ENCODE results near the gene NMNAT2.
A peak's percentile ranks its signal among the peaks of the same experiment; 100 is the strongest.

The NMNAT2 gene

GRCh38 chr1:183233113-183233512, 185.1 kb downstream of the NMNAT2 start:
- DNase-seq = no peak

DNA sequence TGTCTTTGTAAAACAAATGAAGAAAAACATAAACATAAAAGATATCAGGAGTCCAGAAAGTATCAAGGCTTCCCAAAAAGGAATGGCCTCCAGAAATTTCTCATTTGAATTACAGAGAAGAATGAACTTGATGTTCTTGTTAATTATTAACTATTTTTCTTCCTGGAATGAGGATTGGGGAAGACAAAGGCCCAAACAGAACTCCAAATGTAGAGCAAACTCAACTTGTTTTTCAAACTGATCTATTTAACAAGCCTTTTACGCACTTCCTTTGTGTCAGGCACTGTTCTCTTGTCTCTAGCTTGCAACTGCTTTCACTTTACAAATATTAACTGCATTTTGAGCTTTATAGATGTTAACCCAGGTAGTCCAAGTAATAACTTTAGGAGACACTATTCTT, 186.6 kb downstream of the NMNAT2 start:
- no peak for DNase-seq

DNA sequence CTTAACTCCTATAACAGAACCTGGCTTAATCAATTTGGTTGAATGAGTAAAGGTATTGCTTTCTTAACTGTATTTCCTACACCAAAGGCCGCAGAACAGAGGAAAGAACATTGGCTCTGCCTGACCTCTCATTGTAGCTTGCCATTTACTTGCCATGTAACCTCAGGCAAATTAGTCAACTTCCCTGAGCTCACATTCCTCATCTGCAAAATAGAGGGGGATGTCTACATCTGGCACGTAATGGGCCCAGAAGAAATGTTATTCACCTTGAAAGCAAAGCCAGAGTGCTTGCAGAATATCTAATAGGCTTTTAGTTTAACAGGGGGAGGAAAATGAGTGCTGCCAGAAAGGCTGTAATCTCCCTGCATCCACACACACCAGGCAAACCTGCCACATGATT, 187.8 kb downstream of the NMNAT2 start:
- no peak for DNase-seq

DNA sequence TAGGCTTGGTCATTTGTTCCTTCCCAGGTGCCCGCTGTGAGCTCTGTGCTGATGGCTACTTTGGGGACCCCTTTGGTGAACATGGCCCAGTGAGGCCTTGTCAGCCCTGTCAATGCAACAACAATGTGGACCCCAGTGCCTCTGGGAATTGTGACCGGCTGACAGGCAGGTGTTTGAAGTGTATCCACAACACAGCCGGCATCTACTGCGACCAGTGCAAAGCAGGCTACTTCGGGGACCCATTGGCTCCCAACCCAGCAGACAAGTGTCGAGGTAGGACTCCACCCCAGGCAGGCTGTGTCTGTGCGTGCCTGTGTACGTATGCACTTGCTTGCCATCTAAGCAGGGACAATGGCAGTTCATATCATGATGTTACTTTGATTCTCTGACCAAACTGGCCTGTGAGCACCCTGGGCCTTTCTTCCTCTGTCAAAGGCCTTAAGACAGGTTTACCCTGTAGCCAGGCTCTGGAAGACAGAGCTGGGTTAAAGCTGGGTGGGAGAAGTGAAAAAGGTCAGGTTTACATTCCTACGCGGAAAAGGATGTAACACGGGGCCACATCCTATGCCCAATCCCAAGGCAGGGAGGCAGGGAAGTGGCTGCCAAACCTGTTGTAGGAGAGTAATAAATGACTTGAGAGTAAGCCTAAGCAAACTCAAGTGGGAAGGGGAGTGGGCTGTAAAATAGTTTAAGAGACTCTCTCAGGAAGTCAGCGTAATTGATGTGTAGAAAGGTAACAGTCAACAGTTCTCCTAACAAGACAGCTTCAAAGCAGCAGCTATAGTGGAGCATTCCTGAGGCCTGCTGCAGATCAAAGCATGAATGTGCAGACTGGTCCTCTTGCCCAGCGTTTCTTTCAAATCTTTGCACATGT, 189.6 kb downstream of the NMNAT2 start:
- DNase-seq = no peak

- peak; percentile 11 for DNase-seq
These were observed 190.5 kb downstream of the NMNAT2 start for GRCh38 chr1:183227422-183228346.

DNA sequence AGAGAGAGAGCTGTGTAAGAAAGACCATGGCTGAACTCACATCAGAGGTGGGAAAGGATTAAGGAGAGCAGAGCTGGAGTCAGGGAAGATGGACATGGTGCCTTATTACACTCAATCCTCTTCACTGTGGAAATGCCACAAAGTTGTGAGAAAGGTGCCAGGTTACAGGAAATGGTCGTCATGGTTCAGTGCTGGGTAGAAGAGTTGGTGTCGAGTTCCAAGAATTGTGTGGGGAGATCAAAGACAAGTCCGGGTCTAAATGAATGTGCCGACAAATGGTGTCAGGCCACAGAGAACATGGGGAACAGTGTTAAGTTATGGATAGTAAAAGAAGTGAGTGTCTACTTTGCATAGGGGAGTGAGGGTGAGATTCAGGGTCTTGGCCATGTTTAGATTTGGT, 191.2 kb downstream of the NMNAT2 start:
- DNase-seq = no peak

- no peak for DNase-seq
These were observed 191.8 kb downstream of the NMNAT2 start for GRCh38 chr1:183226361-183226760.

GRCh38 chr1:183223467-183223866, 194.7 kb downstream of the NMNAT2 start:
- DNase-seq = no peak

GRCh38 chr1:183222909-183223308, 195.3 kb downstream of the NMNAT2 start:
- no peak for DNase-seq

GRCh38 chr1:183219616-183220009, 198.6 kb downstream of the NMNAT2 start:
- DNase-seq = no peak

DNA sequence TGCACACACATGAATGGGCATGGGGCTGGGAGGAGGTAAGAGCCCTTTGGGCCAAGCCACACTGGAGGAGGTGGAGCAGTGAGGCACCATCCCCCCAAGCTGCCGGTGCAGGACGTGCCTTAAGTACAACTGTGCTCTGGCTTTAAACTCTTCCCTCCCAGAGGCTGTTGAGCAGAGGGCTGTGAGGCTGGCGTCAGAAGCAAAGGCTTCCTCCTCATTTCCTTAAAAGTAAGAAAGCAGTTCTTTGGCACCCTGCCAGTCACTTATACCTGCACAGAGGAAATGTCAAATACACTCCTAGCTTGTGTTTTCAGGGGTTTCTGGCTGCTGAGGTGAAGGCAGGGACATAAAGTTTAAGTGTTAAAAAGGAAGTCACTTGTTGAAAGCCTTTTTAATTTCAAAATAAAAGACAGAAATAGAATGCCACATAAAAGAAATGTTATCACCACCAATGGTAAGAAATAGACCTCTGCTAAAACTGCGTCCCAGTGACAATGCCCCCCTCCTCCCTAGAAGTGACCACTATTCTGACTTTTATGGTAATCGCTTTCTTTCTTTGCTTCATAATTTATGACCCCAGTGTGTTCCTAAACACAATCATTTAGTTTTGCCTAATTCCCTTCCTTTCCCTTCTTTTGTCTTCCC, 199.1 kb downstream of the NMNAT2 start:
- DNase-seq = peak; percentile 52

DNA sequence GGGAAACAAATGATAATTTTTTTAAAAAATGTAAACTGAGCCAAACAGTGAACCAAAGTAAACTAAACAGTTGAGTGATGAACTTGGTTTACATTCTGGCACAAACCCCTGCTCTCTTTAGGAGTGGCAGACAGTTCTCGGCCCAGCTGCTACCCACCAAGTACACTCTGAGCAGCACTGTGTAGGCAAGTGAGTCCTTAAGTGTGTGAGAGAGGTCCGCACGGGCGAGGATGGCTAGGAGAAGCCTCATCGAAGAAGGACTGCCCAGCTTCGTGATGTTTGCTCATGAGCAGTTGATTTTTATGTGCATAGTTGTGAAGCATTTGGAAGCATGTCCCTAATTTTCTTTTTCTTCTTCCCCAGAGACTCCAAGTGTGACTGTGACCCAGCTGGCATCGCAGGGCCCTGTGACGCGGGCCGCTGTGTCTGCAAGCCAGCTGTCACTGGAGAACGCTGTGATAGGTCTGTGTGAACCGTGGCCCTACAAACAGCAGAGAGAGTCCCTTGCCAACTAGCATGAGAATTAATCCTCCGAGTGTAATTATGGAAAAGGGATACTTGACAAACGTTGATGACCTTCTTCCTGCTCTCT, 200.1 kb downstream of the NMNAT2 start:
- no peak for DNase-seq

GRCh38 chr1:183215936-183216335, 202.2 kb downstream of the NMNAT2 start:
- no peak for DNase-seq

GRCh38 chr1:183215076-183215720, 203.0 kb downstream of the NMNAT2 start:
- no peak for DNase-seq

DNA sequence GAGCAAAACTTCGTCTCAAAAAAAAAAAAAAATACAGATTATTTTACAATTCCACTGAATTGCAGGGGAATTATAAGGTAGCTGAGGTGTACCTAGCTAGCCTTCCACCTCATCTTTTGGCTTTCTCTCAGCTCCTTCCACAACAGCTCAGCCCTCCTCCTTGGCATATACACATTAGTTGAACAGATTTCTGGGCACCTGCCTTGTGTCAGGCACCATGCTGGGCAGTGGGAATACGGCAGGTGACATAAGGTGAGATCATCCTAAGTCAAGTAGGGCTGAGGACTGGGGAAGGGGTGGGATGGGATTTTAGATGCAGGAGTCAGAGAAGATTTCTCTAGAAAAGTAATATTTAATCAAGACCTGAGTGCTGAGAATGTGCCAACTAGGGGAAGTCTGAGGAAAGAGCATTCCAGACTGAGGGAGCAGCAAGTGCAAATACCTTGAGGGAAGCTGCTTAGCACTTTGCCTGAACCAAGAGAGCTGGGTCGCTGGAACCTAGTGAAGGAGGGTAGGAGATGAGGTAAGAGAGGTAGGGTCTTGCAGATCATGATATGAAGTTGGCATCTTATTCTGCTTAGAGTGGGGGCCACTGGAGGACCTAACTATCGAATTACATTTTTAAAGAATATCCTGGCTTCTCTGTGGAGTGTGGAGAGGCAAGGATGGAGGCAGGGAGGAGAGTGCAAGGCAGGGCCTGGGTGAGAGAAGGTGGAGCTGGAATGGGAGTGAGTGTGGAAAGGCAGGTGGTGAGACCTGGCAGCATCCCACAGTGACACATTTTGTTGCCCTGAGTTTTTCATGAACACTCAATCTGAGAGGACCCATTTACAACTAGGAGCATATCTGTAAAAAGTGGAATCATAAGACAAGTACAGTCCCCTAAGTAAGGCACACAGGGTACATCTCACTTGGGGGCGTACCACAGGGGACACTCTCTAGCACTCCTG, 203.9 kb downstream of the NMNAT2 start:
- DNase-seq = no peak

DNA sequence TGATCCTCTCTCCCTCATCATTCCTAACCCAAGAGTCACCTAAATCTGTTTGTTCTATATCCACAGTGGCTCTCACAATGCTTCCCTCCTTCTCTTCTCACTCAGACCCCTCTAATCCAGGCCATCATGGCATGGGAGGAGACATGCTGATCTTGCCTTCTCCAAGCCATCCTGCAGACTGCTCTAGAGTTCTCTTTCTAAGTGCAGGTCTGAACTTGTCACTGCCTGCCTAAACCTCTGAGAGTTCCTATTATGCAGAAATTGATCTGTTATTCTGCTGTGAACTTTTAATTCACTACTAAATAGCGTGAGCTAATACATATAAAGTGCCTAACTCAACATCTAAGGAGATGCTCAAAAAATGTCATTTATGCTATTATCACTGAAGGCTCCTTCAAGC, 205.3 kb downstream of the NMNAT2 start:
- DNase-seq = no peak

DNA sequence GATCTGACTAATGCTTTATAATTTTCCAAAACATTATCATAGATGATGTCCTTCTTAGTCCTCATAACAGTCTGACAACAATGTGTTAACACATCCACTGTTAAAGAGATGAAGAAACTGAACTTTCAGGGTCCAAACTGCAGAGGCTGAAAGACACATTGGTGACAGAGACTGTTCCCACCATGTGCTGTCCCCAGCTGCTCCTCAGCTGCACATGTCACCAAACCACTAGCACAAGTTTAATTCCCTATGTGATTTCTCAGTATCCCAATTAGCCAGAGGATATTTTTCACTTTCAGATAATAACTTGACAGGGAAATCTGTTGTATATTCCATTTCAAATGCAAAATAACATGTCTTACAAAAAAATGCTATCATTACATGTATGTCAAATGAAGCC, 207.5 kb downstream of the NMNAT2 start:
- no peak for DNase-seq

GRCh38 chr1:183209533-183210158, 208.5 kb downstream of the NMNAT2 start:
- DNase-seq = no peak

- no peak for DNase-seq
These were observed 211.6 kb downstream of the NMNAT2 start for GRCh38 chr1:183206538-183207122.

- DNase-seq = no peak
These were observed 212.9 kb downstream of the NMNAT2 start for GRCh38 chr1:183205196-183205781.
